Epithelial cell of proximal tubule (primary cell): ENCODE results near the gene SGK2. TPM values are rescaled to one million over a fixed set of nuclear protein-coding genes. Genes with fewer than 3 reads are reported as not detected.

Experiments
- DNase-seq: peaks from one replicate; pipeline ENCODE4 v3.0.0-alpha.2; 2011; ENCODE audit warnings: low read depth
- H3K4me3 ChIP-seq: 2 replicates; pipeline ENCODE4 v1.5.1; 2011; ENCODE audit warnings: low read depth, mild to moderate bottlenecking, low read length
- total RNA-seq: library from RNA; depleted of rRNA; stranded (reverse); fragments of >200 nt; gene quantifications from 2 replicates; pipeline ENCODE4 v1.2.3, GENCODE V29; 2015
- TF ChIP-seq, protein P1 (sequence below): conservative IDR thresholded peaks from 2 replicates; pipeline ENCODE4 v1.5.1; 2012; ENCODE audit warnings: low read depth, mild to moderate bottlenecking, low read length

The SGK2 gene
- total RNA-seq, 1 donor from 2014 or later: 5.9 TPM

DNA sequence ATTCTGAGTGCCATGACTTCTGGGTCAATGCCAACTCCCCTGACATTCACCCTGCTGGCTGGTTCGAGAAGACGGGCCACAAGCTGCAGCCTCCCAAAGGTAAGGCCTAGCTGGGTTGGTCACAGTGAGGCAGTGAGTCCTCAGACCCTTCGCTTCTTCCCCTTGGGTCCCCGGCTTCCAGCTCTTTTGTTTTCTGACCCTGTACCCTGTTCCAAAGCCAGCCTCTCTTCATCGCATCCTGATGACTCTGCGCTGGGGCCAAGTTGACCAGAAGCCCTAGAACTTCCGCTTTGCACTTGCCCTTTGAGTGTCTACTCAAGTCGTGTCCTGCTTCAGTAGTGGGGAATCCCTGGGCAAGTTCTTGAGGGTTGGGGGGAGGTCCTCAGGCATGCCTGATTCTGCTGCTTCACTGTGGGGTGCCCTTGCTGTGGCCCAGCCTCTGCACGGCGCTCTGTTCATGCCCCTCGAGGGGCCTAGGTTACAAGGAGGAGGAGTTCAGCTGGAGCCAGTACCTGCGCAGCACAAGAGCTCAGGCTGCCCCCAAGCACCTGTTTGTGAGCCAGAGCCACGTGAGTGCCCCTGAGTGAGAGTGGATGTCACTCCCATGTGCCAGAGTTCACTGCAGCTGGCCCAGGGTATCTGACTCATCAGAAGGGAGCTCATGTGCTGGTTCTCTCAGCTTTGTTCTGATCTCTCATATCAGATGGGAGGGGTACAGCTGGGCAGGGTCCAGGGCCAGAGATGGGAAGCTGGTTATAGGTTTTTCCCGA lies 28.3 kb upstream of the SGK2 start:
- TF ChIP-seq, protein P1, sequence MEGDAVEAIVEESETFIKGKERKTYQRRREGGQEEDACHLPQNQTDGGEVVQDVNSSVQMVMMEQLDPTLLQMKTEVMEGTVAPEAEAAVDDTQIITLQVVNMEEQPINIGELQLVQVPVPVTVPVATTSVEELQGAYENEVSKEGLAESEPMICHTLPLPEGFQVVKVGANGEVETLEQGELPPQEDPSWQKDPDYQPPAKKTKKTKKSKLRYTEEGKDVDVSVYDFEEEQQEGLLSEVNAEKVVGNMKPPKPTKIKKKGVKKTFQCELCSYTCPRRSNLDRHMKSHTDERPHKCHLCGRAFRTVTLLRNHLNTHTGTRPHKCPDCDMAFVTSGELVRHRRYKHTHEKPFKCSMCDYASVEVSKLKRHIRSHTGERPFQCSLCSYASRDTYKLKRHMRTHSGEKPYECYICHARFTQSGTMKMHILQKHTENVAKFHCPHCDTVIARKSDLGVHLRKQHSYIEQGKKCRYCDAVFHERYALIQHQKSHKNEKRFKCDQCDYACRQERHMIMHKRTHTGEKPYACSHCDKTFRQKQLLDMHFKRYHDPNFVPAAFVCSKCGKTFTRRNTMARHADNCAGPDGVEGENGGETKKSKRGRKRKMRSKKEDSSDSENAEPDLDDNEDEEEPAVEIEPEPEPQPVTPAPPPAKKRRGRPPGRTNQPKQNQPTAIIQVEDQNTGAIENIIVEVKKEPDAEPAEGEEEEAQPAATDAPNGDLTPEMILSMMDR: no peak
- DNase-seq: no peak
- H3K4me3 ChIP-seq: no peak overlapping the region

DNA sequence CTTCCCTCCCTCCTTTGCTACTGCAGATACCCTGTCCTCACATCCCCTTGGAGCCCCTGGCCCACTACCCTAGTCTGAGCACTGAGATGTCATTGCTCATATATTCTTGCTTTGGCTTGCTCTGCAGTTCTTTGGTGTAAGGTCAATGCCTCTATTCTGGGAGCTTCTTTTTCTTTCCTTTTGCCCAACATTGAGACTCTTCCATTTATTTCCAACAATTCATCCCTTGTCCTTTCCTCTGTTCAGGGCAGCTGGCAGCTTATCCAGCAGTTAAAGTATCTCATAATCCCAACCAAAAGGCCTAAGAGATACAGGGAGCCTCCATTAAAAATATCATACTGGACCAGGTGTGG lies 27.8 kb upstream of the SGK2 start:
- no peak overlapping the region for H3K4me3 ChIP-seq
- DNase-seq: no peak
- TF ChIP-seq, protein P1: no peak

DNA sequence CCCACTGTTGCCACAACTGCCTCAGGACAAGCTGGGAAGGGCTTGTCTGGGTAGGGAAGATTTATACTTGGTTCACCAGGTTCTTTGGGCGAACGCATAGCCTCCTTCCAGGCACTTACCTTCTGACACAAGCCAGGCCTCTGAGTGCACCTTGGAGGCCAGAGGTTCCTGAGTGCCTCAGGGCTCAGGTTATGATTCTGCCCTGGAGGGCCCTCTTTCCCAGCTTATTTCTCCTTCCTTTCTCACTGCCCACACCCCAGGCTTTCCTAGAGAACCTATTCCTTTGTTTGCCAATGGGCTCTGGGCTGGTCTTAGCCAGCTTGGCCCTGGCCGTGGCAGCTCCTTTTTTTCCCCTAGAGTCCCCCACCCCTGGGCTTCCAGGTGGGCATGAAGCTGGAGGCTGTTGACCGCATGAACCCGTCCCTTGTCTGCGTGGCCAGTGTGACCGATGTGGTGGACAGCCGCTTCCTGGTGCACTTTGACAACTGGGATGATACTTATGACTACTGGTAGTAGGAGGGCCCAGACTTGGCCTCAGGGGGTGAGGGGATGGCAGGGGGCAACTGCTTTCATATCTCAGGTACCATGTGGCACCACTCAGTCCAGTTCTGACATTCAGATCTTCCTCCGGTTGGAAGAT lies 26.3 kb upstream of the SGK2 start:
- DNase-seq: no peak
- TF ChIP-seq, protein P1: no peak
- H3K4me3 ChIP-seq: no peak overlapping the region

DNA sequence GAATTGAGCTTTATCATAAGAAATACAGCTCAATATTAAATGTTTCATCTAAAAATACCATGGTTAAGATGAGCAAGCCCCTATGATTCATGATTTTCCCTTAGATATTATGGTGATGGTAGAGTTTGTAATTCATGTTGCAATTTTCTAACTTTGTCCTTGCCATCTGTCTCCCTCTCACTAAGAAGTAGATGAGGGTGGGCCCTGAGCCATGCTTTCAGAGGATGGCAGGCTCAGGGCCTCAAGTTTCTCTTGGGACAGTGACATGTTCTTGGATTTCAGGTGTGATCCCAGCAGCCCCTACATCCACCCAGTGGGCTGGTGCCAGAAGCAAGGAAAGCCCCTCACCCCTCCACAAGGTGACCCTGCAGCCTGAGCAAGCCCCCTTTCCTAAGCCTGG lies 25.8 kb upstream of the SGK2 start:
- no peak overlapping the region for H3K4me3 ChIP-seq
- TF ChIP-seq, protein P1: no peak
- DNase-seq: no peak

DNA sequence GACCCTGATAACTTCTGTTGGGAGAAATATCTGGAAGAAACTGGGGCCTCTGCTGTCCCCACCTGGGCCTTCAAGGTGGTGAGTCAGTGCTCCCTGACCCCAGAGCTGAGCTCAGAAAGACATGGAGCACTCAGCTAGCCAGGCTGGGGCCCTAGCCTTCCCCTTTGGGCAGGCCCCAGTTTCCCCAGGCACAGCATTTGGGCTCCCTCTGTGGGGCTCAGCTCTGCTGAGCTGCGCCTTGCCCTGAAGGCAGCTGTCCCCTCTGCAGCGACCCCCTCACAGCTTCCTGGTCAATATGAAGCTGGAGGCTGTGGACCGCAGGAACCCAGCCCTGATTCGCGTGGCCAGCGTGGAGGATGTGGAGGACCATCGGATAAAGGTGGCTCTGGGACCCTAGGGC lies 24.8 kb upstream of the SGK2 start:
- no peak overlapping the region for H3K4me3 ChIP-seq
- TF ChIP-seq, protein P1: no peak
- DNase-seq: no peak

DNA sequence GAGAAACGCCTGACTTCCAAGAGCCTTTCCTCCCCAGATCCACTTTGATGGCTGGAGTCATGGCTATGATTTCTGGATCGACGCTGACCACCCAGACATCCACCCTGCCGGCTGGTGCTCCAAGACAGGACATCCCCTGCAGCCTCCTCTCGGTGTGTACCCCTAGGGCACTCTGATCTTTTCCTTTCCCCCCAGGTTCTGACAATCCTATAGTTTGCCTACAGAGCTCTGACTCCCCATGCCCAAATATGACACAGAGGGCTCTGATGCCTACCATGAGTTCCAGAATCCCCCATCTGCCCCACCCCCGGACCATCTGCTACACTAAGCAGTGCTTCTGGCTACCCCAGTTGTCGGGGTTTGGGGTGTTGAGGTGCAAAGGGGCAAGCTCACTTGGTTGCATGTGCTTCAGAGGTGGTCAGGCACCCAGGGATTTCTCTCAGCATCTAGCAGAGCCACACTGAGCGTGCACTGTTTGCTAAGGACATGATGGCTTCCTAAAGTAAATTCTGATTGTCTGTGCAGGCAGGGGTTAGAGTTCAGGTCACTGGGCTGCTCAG lies 24.0 kb upstream of the SGK2 start:
- no peak overlapping the region for H3K4me3 ChIP-seq
- DNase-seq: no peak

More for the DNA sequence above, 24.0 kb upstream of the SGK2 start:
- TF ChIP-seq, protein P1: no peak
